ENCODE results near the gene CCZ1.
"Not testable (repeated sequence)": the region's sequence is repeated elsewhere in the genome, so short reads cannot be mapped to it uniquely, and the experiment has no call there.

DNA sequence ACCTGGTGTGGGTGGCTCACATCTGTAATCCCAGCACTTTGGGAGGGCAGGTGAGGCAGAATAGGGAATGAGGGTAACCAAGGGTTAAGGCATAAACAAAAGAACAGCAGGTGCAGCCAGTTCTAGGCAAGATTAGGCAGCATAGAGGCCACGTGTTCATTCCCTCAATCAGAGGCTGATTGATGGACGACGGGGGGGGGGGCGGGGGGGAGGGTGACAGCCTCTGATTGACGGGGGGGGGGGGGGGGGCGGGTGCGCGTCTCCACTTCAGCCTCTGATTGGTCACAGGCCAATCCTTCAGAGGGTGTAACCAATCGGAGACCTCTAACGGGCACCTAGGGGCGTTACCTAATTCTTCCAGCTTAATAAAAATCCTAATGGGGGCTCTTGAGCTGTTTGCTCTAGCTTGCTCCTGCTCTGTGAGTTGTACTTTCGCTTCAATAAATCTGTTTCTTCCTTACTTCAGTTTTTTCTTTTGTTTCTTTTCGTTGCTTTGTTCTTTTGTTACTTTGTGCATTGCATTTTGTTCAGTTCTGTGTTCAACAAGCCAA lies 1.1 kb upstream of the CCZ1 start:
- TF ChIP-seq, protein P1, sequence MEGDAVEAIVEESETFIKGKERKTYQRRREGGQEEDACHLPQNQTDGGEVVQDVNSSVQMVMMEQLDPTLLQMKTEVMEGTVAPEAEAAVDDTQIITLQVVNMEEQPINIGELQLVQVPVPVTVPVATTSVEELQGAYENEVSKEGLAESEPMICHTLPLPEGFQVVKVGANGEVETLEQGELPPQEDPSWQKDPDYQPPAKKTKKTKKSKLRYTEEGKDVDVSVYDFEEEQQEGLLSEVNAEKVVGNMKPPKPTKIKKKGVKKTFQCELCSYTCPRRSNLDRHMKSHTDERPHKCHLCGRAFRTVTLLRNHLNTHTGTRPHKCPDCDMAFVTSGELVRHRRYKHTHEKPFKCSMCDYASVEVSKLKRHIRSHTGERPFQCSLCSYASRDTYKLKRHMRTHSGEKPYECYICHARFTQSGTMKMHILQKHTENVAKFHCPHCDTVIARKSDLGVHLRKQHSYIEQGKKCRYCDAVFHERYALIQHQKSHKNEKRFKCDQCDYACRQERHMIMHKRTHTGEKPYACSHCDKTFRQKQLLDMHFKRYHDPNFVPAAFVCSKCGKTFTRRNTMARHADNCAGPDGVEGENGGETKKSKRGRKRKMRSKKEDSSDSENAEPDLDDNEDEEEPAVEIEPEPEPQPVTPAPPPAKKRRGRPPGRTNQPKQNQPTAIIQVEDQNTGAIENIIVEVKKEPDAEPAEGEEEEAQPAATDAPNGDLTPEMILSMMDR (IDR thresholded peaks at IDR 0.05): not testable (repeated sequence)
- TF ChIP-seq POLR2A (IDR thresholded peaks at IDR 0.05): not testable (repeated sequence)

Data from testis (tissue), 2 donors.